HepG2 (cell line): Measurements from ENCODE around the gene MBOAT7. TPM values are rescaled to one million over a fixed set of nuclear protein-coding genes. Genes with fewer than 3 reads are reported as not detected.

ENCODE experiments used
- ARID4A ChIP-seq: sonication (generic); formaldehyde crosslinking; IDR thresholded peaks from 2 replicates; pipeline ENCODE4 v1.5.0; 2020; ENCODE audit warnings: mild to moderate bottlenecking, missing genetic modification reagents, borderline replicate concordance
- DZIP1 ChIP-seq: sonication (generic); formaldehyde crosslinking; IDR thresholded peaks from 2 replicates; pipeline ENCODE4 v1.5.0; 2020; ENCODE audit warnings: mild to moderate bottlenecking, missing genetic modification reagents
- GPBP1L1 ChIP-seq: sonication (generic); formaldehyde crosslinking; IDR thresholded peaks from 2 replicates; pipeline ENCODE4 v1.5.0; 2020; ENCODE audit warnings: mild to moderate bottlenecking, missing genetic modification reagents
- MXI1 ChIP-seq: IDR thresholded peaks from 3 replicates; pipeline ENCODE4 v1.6.1; 2012; ENCODE audit warnings: low read depth, low read length, inconsistent platforms, borderline replicate concordance
- NCOA1 ChIP-seq: sonication (generic); formaldehyde crosslinking; IDR thresholded peaks from 2 replicates; pipeline ENCODE4 v1.9.0; 2021; ENCODE audit warnings: missing genetic modification reagents
- NKX3-1 ChIP-seq: sonication (generic); formaldehyde crosslinking; IDR thresholded peaks from 2 replicates; pipeline ENCODE4 v1.5.0; 2020; ENCODE audit warnings: missing genetic modification reagents
- NR3C1 ChIP-seq: sonication (generic); formaldehyde crosslinking; IDR thresholded peaks from 2 replicates; pipeline ENCODE4 v1.4.0; 2020; ENCODE audit warnings: missing genetic modification reagents
- PAF1 ChIP-seq: IDR thresholded peaks from 2 replicates; pipeline ENCODE4 v1.6.1; 2016; ENCODE audit warnings: missing genetic modification reagents, missing compliant biosample characterization
- PHF5A ChIP-seq: IDR thresholded peaks from one replicate; pipeline ENCODE4 v1.6.1; 2018; ENCODE audit warnings: low read depth, missing genetic modification reagents; ENCODE audit not compliant: unreplicated experiment
- SKIL ChIP-seq: sonication (generic); formaldehyde crosslinking; IDR thresholded peaks from 2 replicates; pipeline ENCODE4 v1.8.0; 2022; ENCODE audit warnings: missing genetic modification reagents, mild to moderate bottlenecking, moderate library complexity, borderline replicate concordance
- ZBTB49 ChIP-seq: sonication (generic); formaldehyde crosslinking; IDR thresholded peaks from 2 replicates; pipeline ENCODE4 v1.4.0; 2020; ENCODE audit warnings: missing genetic modification reagents, borderline replicate concordance
- ZNF597 ChIP-seq: sonication (generic); formaldehyde crosslinking; IDR thresholded peaks from 2 replicates; pipeline ENCODE4 v1.5.0; 2020; ENCODE audit warnings: missing genetic modification reagents
- ZNF629 ChIP-seq: sonication (generic); formaldehyde crosslinking; conservative IDR thresholded peaks from 2 replicates; pipeline ENCODE4 v1.5.0; 2020; ENCODE audit warnings: missing genetic modification reagents
- ZNF644 ChIP-seq: IDR thresholded peaks from 2 replicates; pipeline ENCODE4 v1.6.1; 2016; ENCODE audit warnings: low read depth
- polyA plus RNA-seq, 8 experiments: library from polyadenylated mRNA; depleted of rRNA in 3 of 8; stranded (reverse) in 7 of 8; unstranded in 1 of 8; fragments of >200 nt; fragmentation: Illumina TruSeq in 4 of 8; extraction: Trizol in 4 of 8; gene quantifications; 2 replicates each; pipeline versions ENCODE4 v1.2.1 to v1.2.3, GENCODE V29; 2011 to 2016; ENCODE audit warnings: low read depth in 4 of 8, missing spikeins in 1 of 8, mixed read lengths in 1 of 8; ENCODE audit not compliant: insufficient read depth in 1 of 8
- total RNA-seq, 5 experiments: library from RNA; depleted of rRNA; stranded (reverse); fragments of >200 nt; fragmentation: Illumina TruSeq; extraction: Trizol; gene quantifications; 2 replicates each; pipeline ENCODE4 v1.2.3, GENCODE V29; 2016; ENCODE audit warnings: low read depth in 1 of 5

The MBOAT7 gene
- total and polyA plus RNA-seq, 2 of the 13 experiments (the other 11 are each of a cell fraction or from before 2014, with no cell fraction given): 22.2 to 25.5 TPM

- TF ChIP-seq ZBTB49 (CRISPR knock-in tag) (no peak), PAF1 (peak; percentile 95), NCOA1 (no peak), ZNF597 (CRISPR knock-in tag) (no peak), DZIP1 (CRISPR knock-in tag) (no peak), GPBP1L1 (CRISPR knock-in tag) (no peak), PHF5A (CRISPR knock-in tag) (no peak), SKIL (CRISPR knock-in tag) (no peak), MXI1 (0 out of 3 replicates have a peak, but pooled peaks have one; percentile 9), ZNF644 (CRISPR knock-in tag) (0 out of 2 replicates have a peak, but pooled peaks have one; percentile 13), NKX3-1 (CRISPR knock-in tag) (no peak), ZNF629 (no peak), ARID4A (CRISPR knock-in tag) (peak; percentile 39; the same call in 1 of the 2 replicates), NR3C1 (CRISPR knock-in tag) (no peak)
Observed at GRCh38 chr19:54207983-54208783, 18.8 kb upstream of the MBOAT7 start (continued).
